Mucosa of descending colon (tissue), 3 donors: Measurements from ENCODE around the gene AMPD3. TPM values are rescaled to one million over a fixed set of nuclear protein-coding genes. Genes with fewer than 3 reads are reported as not detected.

Experiments used
- ATAC-seq: fragments of 200-7000 bp; cut with Tn5 transposase; one replicate; pipeline ENCODE4 v1.9.1; 2020; ENCODE audit warnings: mild to moderate bottlenecking, moderate library complexity
- DNase-seq, 3 donors: peaks; one replicate each; pipeline ENCODE4 v3.0.0-alpha.2; 2020
- H3K36me3 ChIP-seq: fragments of 200-600 bp; one replicate; pipeline ENCODE4 v1.8.0; 2021; ENCODE audit warnings: low read depth, mild to moderate bottlenecking
- H3K4me1 ChIP-seq: fragments of 200-600 bp; one replicate; pipeline ENCODE4 v1.8.0; 2021; ENCODE audit warnings: low read depth, mild to moderate bottlenecking
- H3K4me3 ChIP-seq: fragments of 200-600 bp; one replicate; pipeline ENCODE4 v1.8.0; 2021; ENCODE audit warnings: mild to moderate bottlenecking
- H3K9me3 ChIP-seq: fragments of 200-600 bp; one replicate; pipeline ENCODE4 v1.8.0; 2021; ENCODE audit warnings: mild to moderate bottlenecking
- CTCF ChIP-seq: fragments of 200-600 bp; IDR thresholded peaks from one replicate; pipeline ENCODE4 v1.8.0; 2022; ENCODE audit warnings: antibody characterized with exemption, mild to moderate bottlenecking
- intact Hi-C, 2 donors: fragments of 100-400 bp; cut with DNase I in 1 of 2; cut with micrococcal nuclease in 1 of 2; formaldehyde crosslinking; loops; one replicate each; pipeline versions ENCODE4 v1.11.0 to v1.11.1; 2022; cut with DNase I, micrococcal nuclease
- total RNA-seq, 3 donors: library from RNA; stranded (reverse); fragmentation: NEBNext Ultra II Directional in 2 of 3; extraction: Animal tissue kit (Norgen Biotek cat#: 25700) in 2 of 3; gene quantifications; one replicate each; pipeline versions ENCODE4 v1.2.1 to v1.2.4, GENCODE V29; 2021 to 2023
- donor health status: DM: no; HTN: no; CAD: no; lungs with moderate emphysema.
- donor health status: DM: no; HTN: no; CAD: no.
- donor health status: DM: no; HTN: yes; CAD: no.

Gene AMPD3
- total RNA-seq, 3 donors from 2014 or later, result 7.2 to 16.2 (median 10.6) TPM

GRCh38 chr11:10514202-10514601 is 59.1 kb downstream of the AMPD3 start:
- no peak for ATAC-seq
- TF ChIP-seq CTCF, result no peak
- intact Hi-C loops, result loop anchor here in 1 of 2 donors (10.0 kb wide), 1 partner anchor 221 kb away; no protein-coding TSS in a partner anchor

GRCh38 chr11:10514709-10515108 is 59.6 kb downstream of the AMPD3 start:
- Histone ChIP-seq H3K4me3 (no peak overlapping the region), H3K4me1 (no peaks in the 10 kb centered on the region), H3K9me3 (no peaks in the 10 kb centered on the region), H3K36me3 (no peaks in the 10 kb centered on the region)
- ATAC-seq (no peak), DNase-seq (no peak)
- intact Hi-C loops, result loop anchor here in 1 of 2 donors (10.0 kb wide), 1 partner anchor 220 kb away; no protein-coding TSS in a partner anchor
- TF ChIP-seq CTCF, result no peak

More at GRCh38 chr11:10514202-10514601, 59.1 kb downstream of the AMPD3 start:
- no peak for DNase-seq
- H3K4me1 ChIP-seq, result no peaks in the 10 kb centered on the region
- H3K36me3 ChIP-seq, result no peaks in the 10 kb centered on the region
- H3K9me3 ChIP-seq, result no peaks in the 10 kb centered on the region
- H3K4me3 ChIP-seq, result no peak overlapping the region

GRCh38 chr11:10515418-10515817 is 60.4 kb downstream of the AMPD3 start:
- Histone ChIP-seq H3K4me3 (no peak overlapping the region), H3K9me3 (no peaks in the 10 kb centered on the region), H3K36me3 (no peaks in the 10 kb centered on the region), H3K4me1 (no peaks in the 10 kb centered on the region)
- TF ChIP-seq CTCF, result no peak
- DNase-seq, result no peak
- ATAC-seq, result no peak
- intact Hi-C loops, result loop anchor here in 1 of 2 donors (10.0 kb wide), 1 partner anchor 219 kb away; no protein-coding TSS in a partner anchor

- ATAC-seq (no peak), DNase-seq (no peak)
- no peaks in the 10 kb centered on the region for H3K36me3 ChIP-seq
These were observed 63.1 kb downstream of the AMPD3 start for GRCh38 chr11:10518123-10518522.

GRCh38 chr11:10518891-10519290 is 63.8 kb downstream of the AMPD3 start:
- DNase-seq (no peak), ATAC-seq (no peak)
- Histone ChIP-seq H3K36me3 (no peaks in the 10 kb centered on the region), H3K4me1 (no peaks in the 10 kb centered on the region), H3K4me3 (no peak overlapping the region), H3K9me3 (no peaks in the 10 kb centered on the region)
- TF ChIP-seq CTCF, result no peak
- intact Hi-C loops, result loop anchor here in 1 of 2 donors (10.0 kb wide), 1 partner anchor 216 kb away; no protein-coding TSS in a partner anchor

More at GRCh38 chr11:10518123-10518522, 63.1 kb downstream of the AMPD3 start:
- intact Hi-C loops, result loop anchor here in 1 of 2 donors (10.0 kb wide), 1 partner anchor 217 kb away; no protein-coding TSS in a partner anchor
- H3K9me3 ChIP-seq, result no peaks in the 10 kb centered on the region
- no peaks in the 10 kb centered on the region for H3K4me1 ChIP-seq
- TF ChIP-seq CTCF, result no peak
- H3K4me3 ChIP-seq, result no peak overlapping the region

GRCh38 chr11:10519630-10520029 is 64.6 kb downstream of the AMPD3 start:
- Histone ChIP-seq H3K9me3 (no peaks in the 10 kb centered on the region), H3K4me1 (no peaks in the 10 kb centered on the region), H3K36me3 (no peaks in the 10 kb centered on the region), H3K4me3 (no peak overlapping the region)
- intact Hi-C loops, result loop anchor here in 1 of 2 donors (10.0 kb wide), 1 partner anchor 215 kb away; no protein-coding TSS in a partner anchor
- ATAC-seq (no peak), DNase-seq (no peak)
- no peak for TF ChIP-seq CTCF
